GM18868 (cell line): Measurements from ENCODE around the gene GAGE10.

Source experiments
- ATAC-seq: cut with Tn5 transposase; IDR thresholded peaks from one replicate; pipeline ENCODE4 v1.9.1; 2021; ENCODE audit warnings: mild to moderate bottlenecking, moderate library complexity; ENCODE audit not compliant: unreplicated experiment

GAGE10 gene

GRCh38 chrX:49303346-49303745 lies at the start of gene GAGE10:
TSS of gene GAGE10 (plus strand) at chrX:49303646. CDS start at chrX:49304860, 1,214 bp downstream.
- ATAC-seq, result no peak

GRCh38 chrX:49254639-49255038 lies 48.8 kb upstream of the GAGE10 start:
- ATAC-seq, result no peak

- ATAC-seq, result no peak
These were observed 47.0 kb upstream of the GAGE10 start for GRCh38 chrX:49256268-49256995.

- ATAC-seq, result no peak
These were observed 46.2 kb upstream of the GAGE10 start for GRCh38 chrX:49257074-49257790.

- ATAC-seq, result no peak
These were observed 45.3 kb upstream of the GAGE10 start for GRCh38 chrX:49257846-49258748.

- ATAC-seq, result no peak
These were observed 44.7 kb upstream of the GAGE10 start for GRCh38 chrX:49258749-49259124.

GRCh38 chrX:49260221-49260985 lies 43.0 kb upstream of the GAGE10 start:
- ATAC-seq, result no peak

- ATAC-seq, result no peak
These were observed 40.8 kb upstream of the GAGE10 start for GRCh38 chrX:49262603-49263002.

GRCh38 chrX:49263631-49264030 lies 39.8 kb upstream of the GAGE10 start:
- ATAC-seq, result no peak

GRCh38 chrX:49264460-49264859 lies 39.0 kb upstream of the GAGE10 start, which contains the start of gene FOXP3:
TSS of gene FOXP3 (minus strand) at chrX:49264710. CDS start at chrX:49258505, 6,205 bp downstream.
- ATAC-seq, result no peak

- ATAC-seq, result no peak
These were observed 36.7 kb upstream of the GAGE10 start for GRCh38 chrX:49266523-49267445.

- ATAC-seq, result no peak
These were observed 34.8 kb upstream of the GAGE10 start for GRCh38 chrX:49268702-49269009.

GRCh38 chrX:49269010-49269766 lies 34.3 kb upstream of the GAGE10 start:
- ATAC-seq, result peak; percentile 84

GRCh38 chrX:49269767-49270248 lies 33.6 kb upstream of the GAGE10 start, which contains the start of gene PPP1R3F:
TSS of gene PPP1R3F (plus strand) at chrX:49269793. CDS start at chrX:49269870, 77 bp downstream.
- peak; percentile 24 for ATAC-seq

- no peak for ATAC-seq
These were observed 33.1 kb upstream of the GAGE10 start for GRCh38 chrX:49270249-49270921.

GRCh38 chrX:49271341-49271740 lies 32.1 kb upstream of the GAGE10 start:
- ATAC-seq, result no peak

- ATAC-seq, result no peak
These were observed 31.0 kb upstream of the GAGE10 start for GRCh38 chrX:49272421-49272820.

GRCh38 chrX:49273181-49273727 lies 30.2 kb upstream of the GAGE10 start:
- ATAC-seq, result no peak
